A673 (cell line): ENCODE measurements around the gene NCKAP5. TPM values are rescaled to one million over a fixed set of nuclear protein-coding genes. Genes with fewer than 3 reads are reported as not detected.

Source experiments
- BruUV-seq: library from RNA; stranded (reverse); fragments of 400-500 nt; replicated peaks from 2 replicates; lab custom pipeline; 2021; lab: Mats Ljungman, UMichigan
- CTCF ChIA-PET: fragments of 300-600 bp; sonication (Branson Sonifier 250); formaldehyde crosslinking; loops from one replicate; lab custom pipeline; 2022; ENCODE audit warnings: antibody characterized with exemption; lab: Charles Lee
- POLR2A ChIA-PET: fragments of 300-600 bp; sonication (Branson Sonifier 250); formaldehyde crosslinking; loops from one replicate; lab custom pipeline; 2022; ENCODE audit warnings: antibody characterized with exemption; ENCODE audit not compliant: low non-redundant PET; lab: Charles Lee
- DNase-seq: peaks from one replicate; pipeline ENCODE4 v3.0.0-alpha.2; 2015; ENCODE audit warnings: low spot score
- H3K27ac ChIP-seq: fragments of 200-600 bp; sonication (generic); 2 replicates; pipeline ENCODE4 v1.5.1; 2016; ENCODE audit warnings: mixed run types, low read depth, mild to moderate bottlenecking, mixed read lengths, antibody characterized with exemption, low read length; ENCODE audit not compliant: poor library complexity, severe bottlenecking
- H3K27me3 ChIP-seq: fragments of 200-600 bp; sonication (generic); replicated peaks from 2 replicates; pipeline ENCODE4 v1.6.1; 2017; ENCODE audit warnings: mixed run types, low read depth, mild to moderate bottlenecking, mixed read lengths, antibody characterized with exemption, low read length; ENCODE audit not compliant: insufficient read depth, poor library complexity
- H3K36me3 ChIP-seq: fragments of 200-600 bp; sonication (generic); 2 replicates; pipeline ENCODE4 v1.6.1; 2016; ENCODE audit warnings: mixed run types, mild to moderate bottlenecking, mixed read lengths, antibody characterized with exemption, low read length; ENCODE audit not compliant: insufficient read depth, poor library complexity, severe bottlenecking
- H3K4me1 ChIP-seq: fragments of 200-600 bp; sonication (generic); 2 replicates; pipeline ENCODE4 v1.6.1; 2017; ENCODE audit warnings: mixed run types, mild to moderate bottlenecking, mixed read lengths, antibody characterized with exemption, low read length; ENCODE audit not compliant: insufficient read depth, poor library complexity, severe bottlenecking
- H3K4me3 ChIP-seq: fragments of 200-600 bp; sonication (generic); 2 replicates; pipeline ENCODE4 v1.5.1; 2016; ENCODE audit warnings: low read depth, mixed run types, mild to moderate bottlenecking, mixed read lengths, low read length; ENCODE audit not compliant: poor library complexity, severe bottlenecking
- H3K9me3 ChIP-seq: fragments of 200-600 bp; sonication (generic); 2 replicates; pipeline ENCODE4 v1.6.1; 2016; ENCODE audit warnings: mixed run types, low read depth, mild to moderate bottlenecking, mixed read lengths, antibody characterized with exemption, low read length; ENCODE audit not compliant: poor library complexity, severe bottlenecking
- EZH2 ChIP-seq: fragments of 200-600 bp; sonication (generic); IDR thresholded peaks from 2 replicates; pipeline ENCODE4 v1.6.1; 2017; ENCODE audit warnings: borderline replicate concordance, low read depth, mild to moderate bottlenecking, mixed read lengths, antibody characterized with exemption, low read length; ENCODE audit not compliant: poor library complexity, severe bottlenecking
- intact Hi-C: fragments of 100-400 bp; cut with micrococcal nuclease; formaldehyde crosslinking; loops from one replicate; pipeline ENCODE4 v1.10.0; 2022; ENCODE audit not compliant: unreplicated experiment
- total RNA-seq: library from RNA; stranded (reverse); gene quantifications from 2 replicates; pipeline ENCODE4 v1.2.3, GENCODE V29; 2021
- TF ChIP-seq, protein P1 (sequence below): fragments of 300-800, 200-600 bp; sonication (generic); conservative IDR thresholded peaks from 2 replicates; pipeline ENCODE4 v1.5.1; 2017; ENCODE audit warnings: low read depth, mild to moderate bottlenecking, antibody characterized with exemption, low read length, moderate library complexity, mixed read lengths

NCKAP5 gene
- total RNA-seq, 1 experiment from 2014 or later, result 26.6 TPM

DNA sequence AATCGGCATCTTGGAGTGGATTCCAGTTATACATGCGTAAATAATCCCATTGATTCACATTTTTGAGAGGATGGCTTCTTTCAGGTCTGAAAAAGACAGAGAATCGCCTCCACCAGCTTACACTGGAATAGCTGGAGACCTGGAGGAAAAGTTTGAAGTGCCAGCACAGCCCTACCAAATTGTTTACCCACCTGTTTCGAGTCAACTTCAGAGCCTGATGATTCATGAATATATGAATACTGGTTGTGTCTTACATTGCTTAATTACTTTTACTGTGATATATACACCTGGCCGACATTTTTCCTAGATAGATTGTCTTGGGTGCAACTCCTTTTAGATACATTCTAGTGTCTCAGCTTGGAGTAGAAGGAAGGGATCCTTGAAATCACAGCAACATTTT lies 335 bp upstream of the NCKAP5 start:
- H3K27ac ChIP-seq, result no peak overlapping the region
- no peaks in the 10 kb centered on the region for H3K36me3 ChIP-seq
- H3K4me3 ChIP-seq, result peak overlapping the region; percentile 53
- H3K9me3 ChIP-seq, result no peaks in the 10 kb centered on the region
- BruUV-seq, result no TSS peak
- DNase-seq, result no peak
- peaks cover 26% of the 10 kb centered on the region for H3K4me1 ChIP-seq
- H3K27me3 ChIP-seq, result no peaks in the 10 kb centered on the region
- TF ChIP-seq, protein P1, sequence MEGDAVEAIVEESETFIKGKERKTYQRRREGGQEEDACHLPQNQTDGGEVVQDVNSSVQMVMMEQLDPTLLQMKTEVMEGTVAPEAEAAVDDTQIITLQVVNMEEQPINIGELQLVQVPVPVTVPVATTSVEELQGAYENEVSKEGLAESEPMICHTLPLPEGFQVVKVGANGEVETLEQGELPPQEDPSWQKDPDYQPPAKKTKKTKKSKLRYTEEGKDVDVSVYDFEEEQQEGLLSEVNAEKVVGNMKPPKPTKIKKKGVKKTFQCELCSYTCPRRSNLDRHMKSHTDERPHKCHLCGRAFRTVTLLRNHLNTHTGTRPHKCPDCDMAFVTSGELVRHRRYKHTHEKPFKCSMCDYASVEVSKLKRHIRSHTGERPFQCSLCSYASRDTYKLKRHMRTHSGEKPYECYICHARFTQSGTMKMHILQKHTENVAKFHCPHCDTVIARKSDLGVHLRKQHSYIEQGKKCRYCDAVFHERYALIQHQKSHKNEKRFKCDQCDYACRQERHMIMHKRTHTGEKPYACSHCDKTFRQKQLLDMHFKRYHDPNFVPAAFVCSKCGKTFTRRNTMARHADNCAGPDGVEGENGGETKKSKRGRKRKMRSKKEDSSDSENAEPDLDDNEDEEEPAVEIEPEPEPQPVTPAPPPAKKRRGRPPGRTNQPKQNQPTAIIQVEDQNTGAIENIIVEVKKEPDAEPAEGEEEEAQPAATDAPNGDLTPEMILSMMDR, result no peak
- CTCF ChIA-PET, result interaction anchor here (0.7 kb wide), 1 partner anchor 65 kb away, joined by 5 read pairs; no protein-coding TSS in a partner anchor
- POLR2A ChIA-PET, result no interaction called here
- intact Hi-C loops, result loop anchor here (2.0 kb wide), 1 partner anchor 212 kb away; no protein-coding TSS in a partner anchor

DNA sequence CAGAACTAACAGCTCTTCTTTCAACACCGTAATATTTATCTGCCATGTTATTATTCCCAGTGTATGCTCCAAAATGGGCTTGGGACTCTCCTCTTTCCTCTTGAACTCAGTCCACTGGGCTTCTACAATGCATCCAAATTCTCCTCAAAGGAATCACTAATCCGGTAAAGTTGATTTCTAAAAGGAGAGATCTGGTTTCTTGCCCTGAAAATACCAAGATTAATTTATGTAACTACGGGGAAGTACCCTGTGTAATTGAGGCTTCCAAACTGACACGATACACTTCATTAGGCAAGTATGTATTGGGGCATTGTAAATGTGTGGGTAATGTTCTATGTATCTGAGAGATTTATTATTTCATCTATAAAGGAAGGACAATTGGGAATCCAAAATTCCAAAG lies 5.7 kb downstream of the NCKAP5 start:
- H3K27ac ChIP-seq, result peak overlapping the region; percentile 76
- H3K9me3 ChIP-seq, result no peaks in the 10 kb centered on the region
- no peaks in the 10 kb centered on the region for H3K27me3 ChIP-seq
- intact Hi-C loops, result loop anchor here (5.0 kb wide), 2 partner anchors 150 to 1015 kb away; no protein-coding TSS in a partner anchor
- no peaks in the 10 kb centered on the region for H3K36me3 ChIP-seq
- ChIA-PET POLR2A (interaction anchor here (0.6 kb wide), 1 partner anchor 24 kb away, joined by 4 read pairs; no protein-coding TSS in a partner anchor), CTCF (no interaction called here)
- BruUV-seq, result no TSS peak
- no peak overlapping the region for H3K4me3 ChIP-seq
- peaks cover 69% of the 10 kb centered on the region for H3K4me1 ChIP-seq
- peak; percentile 53 for DNase-seq
- TF ChIP-seq EZH2, result no peak

DNA sequence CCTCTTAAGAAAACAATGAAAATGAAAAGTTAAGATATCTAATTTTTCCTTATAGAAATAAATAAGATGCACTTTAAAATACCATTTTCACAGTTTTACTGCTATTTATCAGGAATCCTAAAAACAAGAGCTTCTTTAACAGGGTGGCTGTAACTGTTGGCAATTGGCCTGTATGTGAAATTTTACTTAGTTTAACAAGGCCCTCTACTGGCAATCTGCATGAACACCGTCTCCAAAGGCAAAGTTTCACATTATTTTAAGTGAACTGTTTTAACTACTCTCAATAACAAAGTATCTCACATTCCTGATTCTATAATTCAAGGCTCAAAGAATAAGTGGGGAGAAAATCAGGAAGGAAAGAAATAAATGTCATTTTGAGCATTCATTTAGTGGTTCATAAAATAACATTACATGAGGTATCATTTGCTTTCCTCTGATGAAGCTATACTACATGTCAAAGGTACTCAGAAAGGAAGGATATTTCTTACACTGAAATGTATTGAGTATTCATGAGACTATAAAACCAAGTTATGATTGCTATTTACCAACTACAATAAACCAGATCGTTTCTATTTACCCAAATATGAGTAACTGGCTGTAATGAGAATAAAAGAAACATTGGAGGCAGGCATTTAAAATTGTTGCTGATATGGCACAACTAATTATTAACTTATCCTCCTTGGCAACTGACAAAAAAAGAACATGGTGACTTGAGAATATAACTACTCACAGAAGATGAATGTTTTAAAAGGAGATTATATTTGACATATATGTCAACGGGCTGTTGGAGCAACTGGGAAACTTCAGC lies 7.0 kb downstream of the NCKAP5 start:
- peaks cover 64% of the 10 kb centered on the region for H3K4me1 ChIP-seq
- H3K36me3 ChIP-seq, result no peaks in the 10 kb centered on the region
- no peak overlapping the region for H3K4me3 ChIP-seq
- no peaks in the 10 kb centered on the region for H3K9me3 ChIP-seq
- ChIA-PET CTCF (interaction anchor here (0.6 to 1.8 kb wide), 12 partner anchors 9 to 1014 kb away, joined by 3 to 13 read pairs (median 5); no protein-coding TSS in a partner anchor), POLR2A (interaction anchor here (1.0 kb wide), 1 partner anchor 63 kb away, joined by 4 read pairs; no protein-coding TSS in a partner anchor)
- DNase-seq, result peak; percentile 91
- peak overlapping the region; percentile 69 for H3K27ac ChIP-seq
- no peaks in the 10 kb centered on the region for H3K27me3 ChIP-seq
- intact Hi-C loops, result loop anchor here (1.0 to 5.0 kb wide), 7 partner anchors 35 to 1014 kb away; no protein-coding TSS in a partner anchor
- TSS peak; percentile 33 for BruUV-seq
- TF ChIP-seq, protein P1, result peak; percentile 89
- no peak for TF ChIP-seq EZH2
